GM19455 (cell line): Measurements from ENCODE around the gene MSANTD1.
A peak's percentile ranks its signal among the peaks of the same experiment; 100 is the strongest.

ENCODE experiments used
- ATAC-seq: cut with Tn5 transposase; IDR thresholded peaks from one replicate; pipeline ENCODE4 v1.9.1; 2021; ENCODE audit not compliant: unreplicated experiment

MSANTD1 gene

DNA sequence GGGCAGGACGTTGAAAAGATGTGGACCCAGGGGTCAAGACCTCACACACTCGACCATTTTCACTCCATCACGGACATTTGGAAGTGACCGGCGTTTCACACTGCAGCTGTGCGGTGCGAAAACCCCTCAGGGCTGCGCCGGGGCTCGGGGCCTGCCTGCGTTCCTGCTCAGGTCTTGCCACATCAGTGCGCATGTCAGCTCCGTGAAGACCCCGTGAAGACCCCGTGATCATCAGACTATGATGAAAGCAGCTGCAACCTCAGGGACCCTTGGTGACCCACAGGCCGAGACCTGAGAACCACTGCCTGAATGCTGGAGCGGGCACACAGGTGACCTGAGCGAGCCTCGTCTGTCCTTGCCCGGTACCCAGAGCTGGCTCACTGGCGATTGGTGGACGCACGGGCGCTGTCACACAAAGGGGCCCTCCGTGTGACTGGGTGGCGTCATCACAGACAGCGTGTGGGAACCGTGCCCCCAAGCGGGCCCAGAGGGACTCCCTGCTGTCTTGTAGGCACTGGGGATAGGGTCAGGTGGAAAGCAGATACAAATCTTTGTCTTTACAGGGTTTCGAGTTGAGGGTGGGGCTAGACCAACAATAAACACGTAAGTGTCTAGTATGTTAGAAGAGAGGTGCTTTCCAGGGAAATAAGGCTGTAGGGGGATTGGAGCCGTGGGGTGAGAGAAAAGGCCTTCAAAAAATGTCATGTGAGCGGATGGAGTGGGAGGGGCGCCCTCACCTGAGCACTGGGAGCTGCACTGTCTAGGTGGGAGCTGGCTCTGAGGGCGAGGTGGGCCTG, 12.7 kb downstream of the MSANTD1 start:
- ATAC-seq: no peak

DNA sequence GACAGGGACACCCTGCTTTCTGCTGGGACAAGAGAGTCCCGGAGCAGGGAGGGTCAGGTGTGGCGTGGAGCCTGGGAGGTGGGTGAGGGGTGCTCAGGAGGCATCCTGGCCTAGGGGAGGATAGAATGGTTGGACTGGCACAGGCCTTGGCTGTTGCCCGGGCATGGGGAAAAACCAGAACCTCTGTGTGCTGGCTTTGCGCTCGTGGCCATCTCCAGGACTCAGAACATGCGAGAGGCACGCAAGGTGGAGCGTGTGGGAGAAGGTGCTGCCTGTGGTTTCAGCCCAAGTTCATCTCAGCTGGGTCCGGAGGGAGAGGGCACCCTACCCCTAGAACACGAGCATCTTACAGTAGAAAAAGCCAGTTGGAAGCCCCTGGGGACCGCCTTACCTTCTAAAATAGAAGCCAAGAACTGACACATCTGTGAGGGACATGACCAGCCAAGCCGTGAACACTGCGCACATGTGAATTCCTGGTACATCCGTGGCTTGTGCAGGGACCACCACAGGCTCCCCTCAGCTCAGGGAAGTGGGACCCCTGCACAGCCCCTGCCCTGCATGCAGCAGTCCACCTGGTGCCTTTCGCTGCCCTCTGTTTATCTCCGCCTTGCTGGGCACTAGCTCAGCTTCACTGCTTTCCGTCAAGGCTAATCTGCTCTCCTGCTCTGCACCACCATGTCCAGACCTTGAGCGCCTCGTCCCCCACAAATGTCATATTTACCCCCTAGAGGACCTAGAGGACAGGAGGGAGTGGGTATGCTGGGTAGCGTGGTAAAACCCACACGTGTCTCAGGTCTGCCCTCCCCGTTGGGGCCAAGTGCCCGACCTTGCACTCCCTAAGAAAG, 13.5 kb downstream of the MSANTD1 start:
- ATAC-seq: no peak

DNA sequence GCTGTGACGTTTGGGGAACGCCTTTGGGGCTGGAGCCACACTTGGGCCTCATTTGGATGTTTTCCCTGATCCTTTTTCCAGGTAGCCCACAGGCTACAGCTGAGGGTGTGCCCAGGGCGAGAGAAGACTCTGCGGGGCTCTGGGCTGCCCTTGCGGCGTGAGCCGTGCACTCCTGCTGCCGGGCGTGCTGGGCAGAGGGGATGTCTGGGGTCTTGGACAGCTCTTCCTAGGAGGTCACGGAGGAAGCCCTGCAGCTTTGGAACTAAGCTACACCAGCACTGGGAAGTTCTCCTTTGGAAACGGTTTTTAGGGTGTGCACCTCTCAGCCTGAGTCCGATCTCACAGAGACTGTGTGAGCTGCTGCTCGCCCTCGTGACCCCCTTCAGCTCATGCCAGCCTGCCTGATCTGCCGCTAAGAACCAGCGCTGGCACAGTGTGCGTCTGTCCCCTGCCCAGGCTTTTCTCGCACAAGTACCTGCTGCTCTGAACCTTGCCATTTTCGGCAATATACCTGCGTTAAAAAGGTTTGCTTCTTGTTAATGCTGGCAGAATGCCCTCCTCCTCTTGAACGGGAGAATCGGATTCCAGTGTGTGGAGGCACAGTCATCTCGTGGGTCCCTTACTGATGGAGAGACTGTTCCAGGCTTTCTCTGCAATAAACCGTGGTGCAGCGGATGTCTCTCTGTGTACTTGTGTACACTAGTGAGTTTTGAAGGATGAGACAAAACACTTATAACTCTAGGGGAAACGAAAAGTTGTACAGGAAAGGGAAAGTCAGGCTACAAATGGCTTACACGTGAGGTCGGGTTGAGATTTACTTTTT, 14.3 kb downstream of the MSANTD1 start:
- no peak for ATAC-seq

DNA sequence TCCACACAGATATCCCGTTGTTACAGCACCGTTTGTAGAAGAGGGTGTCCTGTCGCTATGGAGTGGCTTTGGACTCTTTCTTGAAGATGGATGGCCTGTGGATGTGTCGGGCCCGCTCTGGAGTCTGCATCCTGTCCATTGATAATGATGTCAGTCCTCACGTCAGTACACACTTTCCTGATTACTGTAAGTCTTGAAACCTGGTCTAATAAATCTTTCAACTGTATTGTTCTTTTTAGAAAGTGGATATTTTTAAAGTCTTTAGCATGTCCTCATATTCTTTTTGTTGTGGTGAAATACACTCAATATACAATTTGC, 14.9 kb downstream of the MSANTD1 start:
- no peak for ATAC-seq

DNA sequence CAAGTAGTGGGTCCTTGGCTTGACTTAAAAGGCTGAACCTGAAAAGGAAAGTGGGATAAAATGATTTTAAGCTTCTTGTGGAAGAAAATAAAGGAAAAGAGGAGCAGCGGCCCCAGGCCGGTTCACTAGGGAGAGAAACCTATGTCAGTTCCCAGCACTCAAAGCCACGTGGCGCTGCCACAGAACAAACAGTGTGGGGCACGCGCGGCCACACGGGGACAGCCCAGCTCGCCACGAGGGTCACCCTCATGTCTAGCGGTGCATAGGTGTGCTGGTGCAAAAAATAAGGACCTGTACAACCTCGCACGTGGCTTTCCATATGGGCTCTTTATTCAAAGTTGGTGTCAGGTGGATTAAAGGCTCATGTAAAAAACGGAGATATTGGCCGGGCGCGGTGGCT, 17.1 kb downstream of the MSANTD1 start:
- no peak for ATAC-seq

DNA sequence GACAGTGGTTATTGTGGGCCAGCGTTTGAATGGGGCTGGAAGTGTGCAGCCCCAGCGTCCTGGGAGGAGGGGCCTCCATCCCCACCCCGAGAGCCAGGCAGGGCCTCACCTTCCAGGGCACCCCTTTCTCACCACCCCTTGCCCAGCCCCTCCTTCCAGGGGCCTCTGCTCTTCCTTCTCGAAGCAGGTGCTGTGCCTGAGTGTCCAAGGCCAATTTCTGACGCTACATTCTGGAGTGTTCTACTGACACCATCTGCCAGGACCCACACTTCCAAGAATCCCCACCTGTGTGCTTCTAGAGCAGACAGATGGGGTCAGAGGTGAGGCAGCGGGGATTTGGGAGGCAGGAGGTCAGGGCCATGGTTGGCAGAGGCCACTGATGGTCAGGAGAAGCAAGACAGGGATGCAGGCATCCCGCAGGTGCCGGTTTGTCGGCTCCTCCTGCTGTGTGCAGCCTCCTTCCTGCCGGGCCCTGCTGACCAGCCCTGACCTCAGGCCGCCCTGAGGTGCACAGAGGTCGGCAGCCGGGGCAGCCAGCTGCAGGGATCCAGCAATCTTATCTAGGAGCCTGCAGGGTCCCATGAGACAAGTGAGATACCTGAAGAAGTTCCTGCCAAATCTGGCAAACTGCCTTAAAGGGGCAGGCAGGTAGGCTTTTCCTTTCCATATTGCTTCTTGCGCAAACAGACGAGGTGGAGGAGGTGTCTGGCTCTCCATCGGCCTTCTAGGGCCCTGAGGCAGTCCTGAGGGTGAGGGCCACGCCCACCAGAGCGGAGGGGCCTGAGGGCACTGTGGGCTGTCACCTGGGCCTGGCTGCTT, 18.8 kb downstream of the MSANTD1 start:
- no peak for ATAC-seq

DNA sequence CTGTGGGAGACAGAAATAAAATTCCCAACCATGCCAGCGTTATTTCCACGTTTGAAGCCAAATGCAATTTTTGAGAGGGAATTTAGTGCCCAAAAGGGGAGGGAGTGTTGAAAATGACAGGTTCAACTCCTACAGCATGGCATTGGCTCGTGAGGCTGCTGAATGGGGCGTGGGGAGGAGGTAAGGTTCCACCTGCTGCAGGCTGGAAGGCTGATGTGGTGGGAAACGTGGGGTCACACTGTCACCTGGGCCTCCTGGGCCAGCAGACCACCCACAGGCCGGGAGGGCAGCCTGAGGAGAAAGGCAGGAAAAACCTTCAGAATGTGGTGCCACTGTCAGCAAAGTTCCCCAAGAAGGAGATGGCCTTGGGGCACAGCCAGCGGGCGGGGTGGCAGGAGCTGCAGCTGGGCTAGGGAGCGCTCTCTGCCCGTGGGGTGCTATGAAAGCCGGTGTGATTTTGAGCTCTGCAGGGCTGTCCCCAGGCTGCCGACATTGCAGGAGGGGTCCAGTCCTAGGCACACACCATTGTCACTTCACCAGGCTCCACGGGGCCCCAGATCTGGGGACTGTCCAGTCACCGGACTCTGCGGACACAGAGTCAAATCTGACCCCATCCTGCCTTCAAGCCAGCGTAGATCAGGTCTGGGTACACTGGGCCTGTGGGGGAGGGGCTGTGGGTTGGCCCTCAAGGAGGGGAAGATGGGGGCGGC, 19.6 kb downstream of the MSANTD1 start:
- no peak for ATAC-seq

DNA sequence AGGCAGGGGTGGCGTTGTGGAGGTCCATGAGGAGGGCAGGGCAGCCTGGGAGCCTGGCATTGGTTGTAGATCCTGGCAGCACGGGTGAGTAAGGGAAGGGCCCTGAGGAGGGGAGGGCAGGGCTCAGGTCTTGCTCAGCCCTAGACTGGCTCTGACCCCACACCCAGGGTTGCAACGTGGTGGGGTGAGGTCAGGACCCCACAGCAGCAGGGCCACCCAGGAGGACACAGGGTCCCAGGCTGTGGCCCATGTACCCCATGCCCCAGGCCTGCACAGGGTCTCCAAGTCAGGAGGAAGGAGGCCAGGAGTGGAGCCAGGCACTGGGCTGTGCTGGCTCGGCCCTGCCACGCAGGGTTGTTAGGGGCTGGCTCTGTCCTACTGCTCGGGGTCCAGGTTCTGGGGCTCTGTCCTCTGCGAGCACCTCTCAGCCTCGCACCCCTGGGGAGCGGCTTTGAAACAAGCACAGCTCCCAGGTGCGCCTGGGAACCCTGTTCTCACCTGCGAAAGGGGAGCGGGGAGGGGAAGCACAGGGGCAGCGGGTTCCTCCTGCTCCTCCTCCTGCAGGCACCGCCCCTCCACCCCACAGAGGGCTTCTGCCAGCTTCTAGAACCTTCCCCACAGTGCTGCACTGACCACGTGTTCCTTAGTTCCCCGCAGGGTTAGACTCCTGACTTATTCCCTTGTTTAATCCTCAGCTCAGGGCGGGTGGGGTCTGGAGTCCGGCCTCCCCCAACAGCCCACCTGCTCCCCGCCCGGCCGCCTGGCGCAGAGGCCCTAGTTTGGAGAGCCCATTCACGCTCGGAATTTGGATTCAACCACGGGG, 20.4 kb downstream of the MSANTD1 start:
- no peak for ATAC-seq

DNA sequence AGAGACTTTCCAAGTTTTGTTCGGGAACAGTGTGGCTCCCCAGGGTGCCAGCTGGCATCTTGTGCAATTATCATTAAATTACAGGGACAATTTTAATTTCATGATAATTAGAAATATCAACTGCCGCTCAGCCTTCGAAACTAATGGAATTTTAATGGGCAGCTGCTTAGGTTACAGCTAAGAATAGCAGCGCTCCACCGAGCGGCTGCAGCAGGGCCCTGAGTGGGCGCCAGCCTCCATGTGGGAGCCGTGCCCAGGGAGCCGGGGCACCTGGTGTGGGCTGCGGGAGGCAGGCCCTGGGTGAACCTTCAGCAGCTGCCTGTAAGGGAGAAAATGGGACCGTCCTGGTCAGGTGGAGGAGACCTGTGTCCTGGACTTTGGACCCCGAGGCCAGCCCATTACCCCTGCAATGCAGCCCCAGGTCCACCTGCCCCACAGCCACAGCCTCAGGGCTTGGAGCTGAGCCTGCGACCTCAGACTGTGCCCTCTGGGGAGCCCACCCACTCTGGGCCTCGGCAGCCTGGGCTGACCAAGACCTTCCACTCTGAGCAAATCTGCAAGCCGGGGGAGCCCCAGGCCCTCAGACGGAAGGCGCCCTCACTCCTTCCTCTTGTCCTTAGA, 21.1 kb downstream of the MSANTD1 start:
- ATAC-seq: no peak

DNA sequence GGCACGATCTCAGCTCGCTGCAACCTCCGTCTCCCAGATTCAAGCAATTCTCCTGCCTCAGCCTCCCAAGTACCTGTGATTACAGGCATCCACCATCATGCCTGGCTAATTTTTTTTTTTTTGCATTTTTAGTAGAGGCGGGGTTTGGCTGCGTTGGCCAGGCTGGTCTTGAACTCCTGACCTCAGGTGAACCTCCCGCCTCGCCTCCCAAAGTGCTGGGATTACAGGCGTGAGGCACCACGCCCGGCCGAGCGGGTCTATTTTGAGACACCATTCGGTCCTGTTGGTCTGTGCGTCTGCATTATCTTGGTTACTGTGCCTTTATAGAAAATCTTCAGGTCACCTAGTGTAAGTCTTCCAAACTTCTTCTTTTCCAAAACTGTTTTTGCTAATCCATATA, 22.2 kb downstream of the MSANTD1 start:
- ATAC-seq: no peak

DNA sequence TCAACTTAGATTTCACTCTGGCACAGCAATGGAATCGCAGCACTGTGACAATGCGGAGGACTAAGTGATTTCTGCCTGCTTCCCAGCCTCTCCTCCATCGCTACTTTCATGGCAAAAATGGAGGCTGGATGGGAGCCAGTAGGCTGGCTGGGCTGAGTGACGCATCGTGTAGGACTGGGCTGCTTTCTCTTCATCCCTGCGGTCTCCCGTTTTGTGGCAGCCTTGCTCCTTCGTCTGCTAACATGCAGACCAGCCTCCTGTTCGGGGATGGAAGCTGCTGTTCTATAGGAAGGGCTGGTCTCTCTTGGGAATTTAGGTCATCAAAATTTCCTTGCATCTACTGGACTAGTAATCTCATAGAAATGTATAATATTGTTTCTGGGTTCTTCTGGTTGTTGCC, 28.0 kb downstream of the MSANTD1 start:
- no peak for ATAC-seq

DNA sequence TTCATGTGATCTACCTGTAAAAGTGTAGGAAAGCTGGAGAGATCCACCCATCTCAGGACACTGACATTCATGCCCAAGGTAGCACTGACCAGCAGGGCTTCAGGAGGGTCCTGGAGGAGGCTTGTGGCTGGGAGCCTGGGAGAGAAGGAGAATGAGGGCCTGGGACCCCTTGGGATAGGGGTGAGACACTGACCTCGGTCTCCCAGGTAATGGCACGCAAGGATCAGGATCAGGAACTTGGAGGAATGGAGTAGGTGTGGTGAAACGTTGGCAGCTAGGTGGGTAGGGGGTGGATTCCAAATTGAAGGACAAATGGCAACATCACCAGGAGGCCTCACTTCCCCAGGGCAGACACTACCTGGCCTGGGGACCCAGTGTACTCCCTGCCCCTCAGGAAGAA, 31.5 kb downstream of the MSANTD1 start:
- ATAC-seq: no peak

DNA sequence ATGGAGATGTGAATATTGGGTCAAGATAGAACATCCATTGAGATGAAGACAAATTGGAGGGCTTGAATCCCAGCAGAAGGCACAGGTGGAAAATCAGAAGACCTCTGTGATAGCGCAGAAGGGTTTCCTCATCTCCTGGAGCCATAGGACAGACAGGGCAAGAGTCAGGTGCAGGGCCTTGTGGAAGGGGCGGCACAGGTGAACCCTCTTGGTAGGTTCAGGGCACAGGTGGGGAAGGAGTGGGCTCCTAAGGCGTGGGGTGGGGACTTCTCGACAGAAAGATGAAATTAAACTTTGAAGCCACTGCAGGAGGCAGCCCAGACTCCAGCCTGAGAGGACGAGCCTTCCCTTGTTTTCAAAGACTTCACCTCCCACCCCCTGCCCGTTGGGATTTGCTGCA, 34.5 kb downstream of the MSANTD1 start:
- no peak for ATAC-seq

DNA sequence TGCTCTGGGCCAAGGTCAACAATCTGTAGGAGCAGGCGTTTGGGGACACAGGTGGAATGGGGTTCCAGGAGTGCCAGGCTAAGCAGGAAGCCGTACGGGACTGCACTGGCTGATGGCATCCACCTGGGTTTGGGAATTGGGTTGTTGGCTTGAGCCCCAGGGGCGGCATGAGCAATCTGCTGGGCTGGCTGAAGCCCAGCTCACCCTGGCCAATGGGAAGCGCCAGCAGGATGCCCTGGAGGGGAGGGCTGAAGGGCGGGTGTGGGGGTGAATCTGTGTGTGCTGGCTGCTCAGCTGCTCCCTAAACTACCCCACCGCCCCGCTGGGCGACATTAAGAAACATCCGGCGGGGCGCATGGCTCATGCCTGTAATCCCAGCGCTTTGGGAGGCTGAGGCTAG, 35.0 kb downstream of the MSANTD1 start:
- no peak for ATAC-seq

DNA sequence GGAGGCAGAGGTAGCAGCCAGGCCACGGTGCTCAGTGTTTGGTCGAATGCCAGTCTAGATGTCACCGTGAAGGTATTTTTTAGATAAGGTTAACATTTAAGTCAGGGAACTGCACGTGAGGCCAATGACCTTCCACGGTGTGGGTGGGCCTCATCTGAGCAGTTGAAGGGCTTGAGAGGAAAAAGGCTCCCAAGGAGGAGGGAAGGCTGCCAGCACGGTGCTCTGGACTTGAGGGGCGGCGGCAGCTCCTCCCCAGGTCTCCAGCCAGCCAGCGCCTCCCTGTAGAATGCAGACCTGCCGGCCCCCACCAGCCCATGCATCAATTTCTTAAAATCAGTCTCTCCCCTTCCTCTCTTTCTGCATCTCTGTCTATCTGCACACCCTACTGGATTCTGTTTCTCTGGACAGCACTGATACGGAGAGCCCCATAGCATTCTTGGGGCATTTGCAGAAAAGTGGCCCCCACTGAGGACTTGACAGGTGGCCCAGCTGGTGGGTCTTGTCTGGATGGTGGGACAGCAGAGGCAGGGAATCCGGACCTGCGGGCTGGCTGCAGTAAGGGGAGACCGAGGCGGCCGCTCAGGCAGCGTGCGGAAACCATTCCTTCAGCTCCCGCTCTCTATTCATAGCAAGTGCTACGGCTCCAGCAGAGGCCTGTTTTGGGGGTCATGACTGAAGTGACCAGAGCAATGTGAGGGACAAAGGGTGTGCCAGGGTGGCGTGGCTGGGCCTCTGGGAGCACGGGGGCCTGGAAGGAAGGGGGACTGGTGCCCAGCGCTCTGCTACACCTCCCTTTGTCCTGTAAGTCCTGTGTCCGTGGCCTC, 36.0 kb downstream of the MSANTD1 start:
- ATAC-seq: no peak

DNA sequence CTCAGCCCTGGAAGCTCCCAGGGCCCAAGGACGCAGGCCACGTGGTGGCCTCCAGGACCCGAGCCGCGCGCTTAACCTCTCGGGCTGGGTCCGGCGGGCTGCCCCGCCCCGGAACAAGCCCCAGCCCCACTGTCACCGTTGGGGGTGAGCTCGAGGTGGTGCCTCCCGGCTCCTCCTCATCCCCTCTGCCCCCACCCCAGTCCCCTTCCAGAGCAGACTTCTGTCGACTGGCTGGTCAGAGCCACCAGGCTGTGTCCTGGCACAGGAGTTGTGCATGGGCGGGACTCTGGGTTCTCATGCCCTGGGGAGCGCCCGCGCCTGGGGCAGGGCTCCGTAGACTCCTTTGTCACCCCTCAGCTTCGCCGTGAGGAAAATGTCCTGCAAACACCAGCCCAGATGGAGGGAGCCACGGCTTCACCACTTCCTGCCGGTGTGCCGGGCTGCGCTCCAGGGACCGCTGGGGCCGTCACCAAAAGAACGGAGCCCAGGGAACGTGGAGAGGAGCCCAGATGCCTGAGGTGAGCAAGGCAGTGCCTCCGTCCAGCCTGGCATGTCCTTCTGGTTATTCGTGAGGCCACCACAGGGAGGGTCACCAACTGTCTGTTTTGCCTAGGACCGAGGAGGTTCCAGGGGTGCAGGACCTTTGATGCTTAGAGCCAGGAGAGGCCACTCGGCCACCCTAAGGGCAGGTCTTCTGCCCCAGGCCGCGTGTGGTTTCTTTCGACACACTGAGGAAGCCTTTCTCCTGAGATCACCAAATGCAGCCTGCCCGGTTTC, 36.8 kb downstream of the MSANTD1 start:
- ATAC-seq: peak; percentile 75
